ENCODE results near the gene BCLAF3.

- TF ChIP-seq, protein P1, sequence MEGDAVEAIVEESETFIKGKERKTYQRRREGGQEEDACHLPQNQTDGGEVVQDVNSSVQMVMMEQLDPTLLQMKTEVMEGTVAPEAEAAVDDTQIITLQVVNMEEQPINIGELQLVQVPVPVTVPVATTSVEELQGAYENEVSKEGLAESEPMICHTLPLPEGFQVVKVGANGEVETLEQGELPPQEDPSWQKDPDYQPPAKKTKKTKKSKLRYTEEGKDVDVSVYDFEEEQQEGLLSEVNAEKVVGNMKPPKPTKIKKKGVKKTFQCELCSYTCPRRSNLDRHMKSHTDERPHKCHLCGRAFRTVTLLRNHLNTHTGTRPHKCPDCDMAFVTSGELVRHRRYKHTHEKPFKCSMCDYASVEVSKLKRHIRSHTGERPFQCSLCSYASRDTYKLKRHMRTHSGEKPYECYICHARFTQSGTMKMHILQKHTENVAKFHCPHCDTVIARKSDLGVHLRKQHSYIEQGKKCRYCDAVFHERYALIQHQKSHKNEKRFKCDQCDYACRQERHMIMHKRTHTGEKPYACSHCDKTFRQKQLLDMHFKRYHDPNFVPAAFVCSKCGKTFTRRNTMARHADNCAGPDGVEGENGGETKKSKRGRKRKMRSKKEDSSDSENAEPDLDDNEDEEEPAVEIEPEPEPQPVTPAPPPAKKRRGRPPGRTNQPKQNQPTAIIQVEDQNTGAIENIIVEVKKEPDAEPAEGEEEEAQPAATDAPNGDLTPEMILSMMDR (IDR thresholded peaks at IDR 0.05) = no peak
- TF ChIP-seq POLR2A (IDR thresholded peaks at IDR 0.05) = no peak
Measured at GRCh38 chrX:20038966-20039365, 48.1 kb upstream of the BCLAF3 start.
